IPS-18c (cell line): ENCODE data around the gene GPR62.

Source experiments
- H3K4me3 ChIP-seq: 2 replicates; pipeline ENCODE4 v1.7.0; 2013; ENCODE audit warnings: low read depth, mild to moderate bottlenecking, low read length, moderate library complexity; ENCODE audit not compliant: insufficient read depth
- H3K9me3 ChIP-seq: one replicate; pipeline ENCODE4 v1.6.1; 2013; ENCODE audit warnings: mild to moderate bottlenecking, low read length, moderate library complexity; ENCODE audit not compliant: control insufficient read depth, insufficient read depth

The GPR62 gene

GRCh38 chr3:51947215-51947900 lies 7.8 kb upstream of the GPR62 start:
- H3K9me3 ChIP-seq: no peaks in the 10 kb centered on the region

GRCh38 chr3:51948016-51948580 lies 7.1 kb upstream of the GPR62 start:
- H3K9me3 ChIP-seq: no peaks in the 10 kb centered on the region
- H3K4me3 ChIP-seq: no peak overlapping the region

More at GRCh38 chr3:51947215-51947900, 7.8 kb upstream of the GPR62 start:
- H3K4me3 ChIP-seq: no peak overlapping the region

GRCh38 chr3:51949121-51949520 lies 6.1 kb upstream of the GPR62 start:
- Histone ChIP-seq H3K4me3 (no peak overlapping the region), H3K9me3 (no peaks in the 10 kb centered on the region)

- H3K9me3 ChIP-seq: no peaks in the 10 kb centered on the region
- no peak overlapping the region for H3K4me3 ChIP-seq
These were observed 4.3 kb upstream of the GPR62 start for GRCh38 chr3:51950899-51951298.

- H3K4me3 ChIP-seq: no peak overlapping the region
- no peaks in the 10 kb centered on the region for H3K9me3 ChIP-seq
These were observed 1.7 kb upstream of the GPR62 start for GRCh38 chr3:51953445-51953844.

- no peak overlapping the region for H3K4me3 ChIP-seq
- H3K9me3 ChIP-seq: no peaks in the 10 kb centered on the region
These were observed 1.1 kb upstream of the GPR62 start for GRCh38 chr3:51954105-51954504.

- H3K9me3 ChIP-seq: no peaks in the 10 kb centered on the region
- no peak overlapping the region for H3K4me3 ChIP-seq
These were observed 468 bp upstream of the GPR62 start for GRCh38 chr3:51954713-51955112.

- peak overlapping the region; percentile 46; the same call in 1 of the 2 replicates for H3K4me3 ChIP-seq
- H3K9me3 ChIP-seq: no peaks in the 10 kb centered on the region
These were observed 951 bp downstream of the GPR62 start for GRCh38 chr3:51955893-51956770.

GRCh38 chr3:51957520-51958205 lies 2.5 kb downstream of the GPR62 start:
- H3K4me3 ChIP-seq: no peak overlapping the region
- no peaks in the 10 kb centered on the region for H3K9me3 ChIP-seq

GRCh38 chr3:51958603-51959521 lies 3.7 kb downstream of the GPR62 start:
- H3K9me3 ChIP-seq: no peaks in the 10 kb centered on the region
- no peak overlapping the region for H3K4me3 ChIP-seq

GRCh38 chr3:51959651-51960050 lies 4.5 kb downstream of the GPR62 start:
- Histone ChIP-seq H3K4me3 (no peak overlapping the region), H3K9me3 (no peaks in the 10 kb centered on the region)

- H3K4me3 ChIP-seq: no peak overlapping the region
- no peaks in the 10 kb centered on the region for H3K9me3 ChIP-seq
These were observed 5.2 kb downstream of the GPR62 start for GRCh38 chr3:51960386-51960785.

GRCh38 chr3:51961011-51961410 lies 5.8 kb downstream of the GPR62 start:
- H3K4me3 ChIP-seq: no peak overlapping the region
- no peaks in the 10 kb centered on the region for H3K9me3 ChIP-seq

GRCh38 chr3:51961602-51962569 lies 6.7 kb downstream of the GPR62 start:
- Histone ChIP-seq H3K9me3 (no peaks in the 10 kb centered on the region), H3K4me3 (no peak overlapping the region)

GRCh38 chr3:51962854-51963530 lies 7.8 kb downstream of the GPR62 start:
- no peaks in the 10 kb centered on the region for H3K9me3 ChIP-seq

More at GRCh38 chr3:51962854-51963530, 7.8 kb downstream of the GPR62 start:
- H3K4me3 ChIP-seq: no peak overlapping the region
